Bladder microvascular endothelial cell (primary cell): ENCODE measurements around the gene USP17L10. TPM values are rescaled to one million over a fixed set of nuclear protein-coding genes. Genes with fewer than 3 reads are reported as not detected.

Experiments used
- total RNA-seq: library from RNA; depleted of rRNA; stranded (reverse); fragments of >200 nt; gene quantifications from 2 replicates; pipeline ENCODE4 v1.2.3, GENCODE V29; 2014

Gene USP17L10, protein sequence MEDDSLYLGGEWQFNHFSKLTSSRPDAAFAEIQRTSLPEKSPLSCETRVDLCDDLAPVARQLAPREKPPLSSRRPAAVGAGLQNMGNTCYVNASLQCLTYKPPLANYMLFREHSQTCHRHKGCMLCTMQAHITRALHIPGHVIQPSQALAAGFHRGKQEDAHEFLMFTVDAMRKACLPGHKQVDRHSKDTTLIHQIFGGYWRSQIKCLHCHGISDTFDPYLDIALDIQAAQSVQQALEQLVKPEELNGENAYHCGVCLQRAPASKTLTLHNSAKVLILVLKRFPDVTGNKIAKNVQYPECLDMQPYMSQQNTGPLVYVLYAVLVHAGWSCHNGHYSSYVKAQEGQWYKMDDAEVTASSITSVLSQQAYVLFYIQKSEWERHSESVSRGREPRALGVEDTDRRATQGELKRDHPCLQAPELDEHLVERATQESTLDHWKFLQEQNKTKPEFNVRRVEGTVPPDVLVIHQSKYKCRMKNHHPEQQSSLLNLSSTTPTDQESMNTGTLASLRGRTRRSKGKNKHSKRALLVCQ
- not detected in 2 replicates for total RNA-seq

DNA sequence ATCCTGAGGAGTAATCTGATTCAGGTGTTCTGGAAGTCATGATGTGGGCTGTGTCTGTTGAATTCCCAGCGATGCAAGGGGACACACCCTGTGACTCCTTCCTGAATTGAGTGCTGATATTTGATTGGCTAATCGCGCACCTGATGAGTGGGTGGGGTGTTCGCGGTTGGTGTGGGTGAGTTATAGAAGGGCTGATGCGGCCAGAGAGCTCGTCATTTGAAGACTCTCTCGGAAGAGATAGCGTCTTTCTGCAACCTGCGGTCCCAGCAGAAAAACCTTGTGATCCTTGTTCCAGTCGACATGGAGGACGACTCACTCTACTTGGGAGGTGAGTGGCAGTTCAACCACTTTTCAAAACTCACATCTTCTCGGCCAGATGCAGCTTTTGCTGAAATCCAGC lies at the start of gene USP17L10:
Gene USP17L10 (plus strand): TSS at position 301 of the 400 bp plus-strand sequence. CDS start 0 bp downstream, at position 301.

DNA sequence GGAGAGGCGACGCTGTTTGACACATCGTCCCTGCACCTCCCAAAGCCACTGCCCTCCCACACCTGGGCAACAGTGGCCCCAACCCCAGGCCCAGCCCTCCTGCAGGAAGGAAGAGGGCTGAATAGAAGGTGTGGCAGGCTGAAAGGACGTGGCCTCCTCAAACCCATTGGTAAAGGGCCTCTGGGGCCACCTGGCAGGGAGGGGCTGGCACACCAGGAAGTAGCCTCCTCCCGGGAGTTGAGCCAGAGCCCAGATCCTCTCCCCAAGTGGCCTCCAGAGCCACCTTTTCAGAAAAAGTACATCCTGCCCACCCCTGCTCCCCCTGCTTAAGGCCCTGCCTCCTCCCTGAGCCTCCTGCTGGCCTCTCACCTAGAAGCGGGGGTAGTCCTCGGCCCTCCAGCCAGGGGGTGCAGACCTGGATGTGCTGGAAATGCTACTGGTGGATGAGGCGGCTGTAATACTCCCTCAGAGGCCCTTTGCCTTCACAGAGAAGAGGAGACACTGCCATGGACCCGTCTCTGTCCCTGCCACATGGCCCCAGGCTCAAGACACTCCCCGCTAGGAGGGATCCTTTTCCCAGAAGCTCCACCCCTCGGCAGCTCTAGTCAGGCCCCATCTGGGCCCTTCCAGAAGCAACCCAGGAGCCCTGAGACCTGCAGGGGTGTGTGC lies 40.5 kb upstream of the USP17L10 start, which contains the start of gene FAM90A26:
Gene FAM90A26 (plus strand): TSS at position 619 of the 669 bp plus-strand sequence. CDS start 2,764 bp downstream, outside the sequence.

DNA sequence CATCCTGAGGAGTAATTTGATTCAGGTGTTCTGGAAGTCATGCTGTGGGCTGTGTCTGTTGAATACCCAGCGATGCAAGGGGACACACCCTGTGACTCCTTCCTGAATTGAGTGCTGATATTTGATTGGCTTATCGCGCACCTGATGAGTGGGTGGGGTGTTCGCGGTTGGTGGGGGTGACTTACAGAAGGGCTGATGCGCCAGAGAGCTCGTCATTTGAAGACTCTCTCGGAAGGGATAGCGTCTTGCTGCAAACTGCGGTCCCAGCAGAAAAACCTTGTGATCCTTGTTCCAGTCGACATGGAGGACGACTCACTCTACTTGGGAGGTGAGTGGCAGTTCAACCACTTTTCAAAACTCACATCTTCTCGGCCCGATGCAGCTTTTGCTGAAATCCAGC lies 4.6 kb downstream of the USP17L10 start, which contains the start of gene USP17L11:
Gene USP17L11 (plus strand): TSS at position 301 of the 400 bp plus-strand sequence. CDS start 0 bp downstream, at position 301.

DNA sequence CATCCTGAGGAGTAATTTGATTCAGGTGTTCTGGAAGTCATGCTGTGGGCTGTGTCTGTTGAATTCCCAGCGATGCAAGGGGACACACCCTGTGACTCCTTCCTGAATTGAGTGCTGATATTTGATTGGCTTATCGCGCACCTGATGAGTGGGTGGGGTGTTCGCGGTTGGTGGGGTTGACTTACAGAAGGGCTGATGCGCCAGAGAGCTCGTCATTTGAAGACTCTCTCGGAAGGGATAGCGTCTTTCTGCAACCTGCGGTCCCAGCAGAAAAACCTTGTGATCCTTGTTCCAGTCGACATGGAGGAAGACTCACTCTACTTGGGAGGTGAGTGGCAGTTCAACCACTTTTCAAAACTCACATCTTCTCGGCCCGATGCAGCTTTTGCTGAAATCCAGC lies 9.4 kb downstream of the USP17L10 start, which contains the start of gene USP17L12:
Gene USP17L12 (plus strand): TSS at position 301 of the 400 bp plus-strand sequence. CDS start 0 bp downstream, at position 301.

DNA sequence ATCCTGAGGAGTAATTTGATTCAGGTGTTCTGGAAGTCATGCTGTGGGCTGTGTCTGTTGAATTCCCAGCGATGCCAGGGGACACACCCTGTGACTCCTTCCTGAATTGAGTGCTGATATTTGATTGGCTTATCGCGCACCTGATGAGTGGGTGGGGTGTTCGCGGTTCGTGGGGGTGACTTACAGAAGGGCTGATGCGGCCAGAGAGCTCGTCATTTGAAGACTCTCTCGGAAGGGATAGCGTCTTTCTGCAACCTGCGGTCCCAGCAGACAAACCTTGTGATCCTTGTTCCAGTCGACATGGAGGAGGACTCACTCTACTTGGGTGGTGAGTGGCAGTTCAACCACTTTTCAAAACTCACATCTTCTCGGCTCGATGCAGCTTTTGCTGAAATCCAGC lies 14.1 kb downstream of the USP17L10 start, which contains the start of gene USP17L13:
Gene USP17L13 (plus strand): TSS at position 301 of the 400 bp plus-strand sequence. CDS start 0 bp downstream, at position 301.

DNA sequence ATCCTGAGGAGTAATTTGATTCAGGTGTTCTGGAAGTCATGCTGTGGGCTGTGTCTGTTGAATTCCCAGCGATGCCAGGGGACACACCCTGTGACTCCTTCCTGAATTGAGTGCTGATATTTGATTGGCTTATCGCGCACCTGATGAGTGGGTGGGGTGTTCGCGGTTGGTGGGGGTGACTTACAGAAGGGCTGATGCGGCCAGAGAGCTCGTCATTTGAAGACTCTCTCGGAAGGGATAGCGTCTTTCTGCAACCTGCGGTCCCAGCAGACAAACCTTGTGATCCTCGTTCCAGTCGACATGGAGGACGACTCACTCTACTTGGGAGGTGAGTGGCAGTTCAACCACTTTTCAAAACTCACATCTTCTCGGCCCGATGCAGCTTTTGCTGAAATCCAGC lies 23.6 kb downstream of the USP17L10 start, which contains the start of gene USP17L15:
Gene USP17L15 (plus strand): TSS at position 301 of the 400 bp plus-strand sequence. CDS start 0 bp downstream, at position 301.

DNA sequence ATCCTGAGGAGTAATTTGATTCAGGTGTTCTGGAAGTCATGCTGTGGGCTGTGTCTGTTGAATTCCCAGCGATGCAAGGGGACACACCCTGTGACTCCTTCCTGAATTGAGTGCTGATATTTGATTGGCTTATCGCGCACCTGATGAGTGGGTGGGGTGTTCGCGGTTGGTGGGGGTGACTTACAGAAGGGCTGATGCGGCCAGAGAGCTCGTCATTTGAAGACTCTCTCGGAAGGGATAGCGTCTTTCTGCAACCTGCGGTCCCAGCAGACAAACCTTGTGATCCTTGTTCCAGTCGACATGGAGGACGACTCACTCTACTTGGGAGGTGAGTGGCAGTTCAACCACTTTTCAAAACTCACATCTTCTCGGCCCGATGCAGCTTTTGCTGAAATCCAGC lies 33.1 kb downstream of the USP17L10 start, which contains the start of gene USP17L17:
Gene USP17L17 (plus strand): TSS at position 301 of the 400 bp plus-strand sequence. CDS start 0 bp downstream, at position 301.

DNA sequence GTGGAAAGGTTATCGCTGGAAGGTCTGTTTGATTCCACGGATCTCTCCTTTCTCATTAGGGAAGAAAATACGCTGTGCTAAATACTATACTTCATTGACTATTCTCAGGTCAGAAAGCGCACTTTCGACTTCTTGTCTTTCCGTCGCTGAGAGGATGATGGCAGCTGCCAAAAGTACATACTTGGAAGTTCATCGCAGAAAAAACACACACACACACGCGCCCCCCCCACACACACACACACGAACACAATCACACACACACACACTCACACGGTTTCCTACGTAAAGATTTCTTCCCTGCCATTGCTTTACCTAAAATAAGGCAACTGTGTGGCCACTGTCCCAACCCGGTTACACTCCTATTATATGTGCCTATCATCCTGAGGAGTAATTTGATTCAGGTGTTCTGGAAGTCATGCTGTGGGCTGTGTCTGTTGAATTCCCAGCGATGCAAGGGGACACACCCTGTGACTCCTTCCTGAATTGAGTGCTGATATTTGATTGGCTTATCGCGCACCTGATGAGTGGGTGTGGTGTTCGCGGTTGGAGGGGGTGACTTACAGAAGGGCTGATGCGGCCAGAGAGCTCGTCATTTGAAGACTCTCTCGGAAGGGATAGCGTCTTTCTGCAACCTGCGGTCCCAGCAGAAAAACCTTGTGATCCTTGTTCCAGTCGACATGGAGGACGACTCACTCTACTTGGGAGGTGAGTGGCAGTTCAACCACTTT lies 37.7 kb downstream of the USP17L10 start, which contains the start of gene USP17L18:
Gene USP17L18 (plus strand): TSS at position 678 of the 728 bp plus-strand sequence. CDS start 0 bp downstream, at position 678.

DNA sequence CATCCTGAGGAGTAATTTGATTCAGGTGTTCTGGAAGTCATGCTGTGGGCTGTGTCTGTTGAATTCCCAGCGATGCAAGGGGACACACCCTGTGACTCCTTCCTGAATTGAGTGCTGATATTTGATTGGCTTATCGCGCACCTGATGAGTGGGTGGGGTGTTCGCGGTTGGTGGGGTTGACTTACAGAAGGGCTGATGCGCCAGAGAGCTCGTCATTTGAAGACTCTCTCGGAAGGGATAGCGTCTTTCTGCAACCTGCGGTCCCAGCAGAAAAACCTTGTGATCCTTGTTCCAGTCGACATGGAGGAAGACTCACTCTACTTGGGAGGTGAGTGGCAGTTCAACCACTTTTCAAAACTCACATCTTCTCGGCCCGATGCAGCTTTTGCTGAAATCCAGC lies 42.6 kb downstream of the USP17L10 start, which contains the start of gene USP17L19:
Gene USP17L19 (plus strand): TSS at position 301 of the 400 bp plus-strand sequence. CDS start 0 bp downstream, at position 301.

DNA sequence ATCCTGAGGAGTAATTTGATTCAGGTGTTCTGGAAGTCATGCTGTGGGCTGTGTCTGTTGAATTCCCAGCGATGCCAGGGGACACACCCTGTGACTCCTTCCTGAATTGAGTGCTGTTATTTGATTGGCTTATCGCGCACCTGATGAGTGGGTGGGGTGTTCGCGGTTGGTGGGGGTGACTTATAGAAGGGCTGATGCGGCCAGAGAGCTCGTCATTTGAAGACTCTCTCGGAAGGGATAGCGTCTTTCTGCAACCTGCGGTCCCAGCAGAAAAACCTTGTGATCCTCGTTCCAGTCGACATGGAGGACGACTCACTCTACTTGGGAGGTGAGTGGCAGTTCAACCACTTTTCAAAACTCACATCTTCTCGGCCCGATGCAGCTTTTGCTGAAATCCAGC lies 47.4 kb downstream of the USP17L10 start, which contains the start of gene USP17L20:
Gene USP17L20 (plus strand): TSS at position 301 of the 400 bp plus-strand sequence. CDS start 0 bp downstream, at position 301.

Other genes starting within 250 kb of the USP17L10 start
- not detected in 2 replicates for gene FAM90A26, start 40.2 kb upstream of the USP17L10 start, total RNA-seq
- not detected in 2 replicates for gene USP17L11, start 4.7 kb downstream of the USP17L10 start, total RNA-seq
- not detected in 2 replicates for gene USP17L12, start 9.5 kb downstream of the USP17L10 start, total RNA-seq
- not detected in 2 replicates for gene USP17L13, start 14.2 kb downstream of the USP17L10 start, total RNA-seq
- gene USP17L15, start 23.7 kb downstream of the USP17L10 start, total RNA-seq, result not detected in 2 replicates
- gene USP17L17, start 33.2 kb downstream of the USP17L10 start, total RNA-seq, result not detected in 2 replicates
- gene USP17L18, start 38.0 kb downstream of the USP17L10 start, total RNA-seq, result not detected in 2 replicates
- gene USP17L19, start 42.7 kb downstream of the USP17L10 start, total RNA-seq, result not detected in 2 replicates
- not detected in 2 replicates for gene USP17L20, start 47.5 kb downstream of the USP17L10 start, total RNA-seq
- gene USP17L21, start 52.2 kb downstream of the USP17L10 start, total RNA-seq, result not detected in 2 replicates
- not detected in 2 replicates for gene USP17L22, start 57.0 kb downstream of the USP17L10 start, total RNA-seq
- not detected in 2 replicates for gene USP17L24, start 114.5 kb downstream of the USP17L10 start, total RNA-seq
- not detected in 2 replicates for gene USP17L25, start 119.3 kb downstream of the USP17L10 start, total RNA-seq
- not detected in 2 replicates for gene USP17L26, start 124.0 kb downstream of the USP17L10 start, total RNA-seq
- gene USP17L5, start 128.7 kb downstream of the USP17L10 start, total RNA-seq, result not detected in 2 replicates
- not detected in 2 replicates for gene USP17L27, start 133.5 kb downstream of the USP17L10 start, total RNA-seq
- not detected in 2 replicates for gene USP17L28, start 138.2 kb downstream of the USP17L10 start, total RNA-seq
- gene USP17L29, start 143.0 kb downstream of the USP17L10 start, total RNA-seq, result not detected in 2 replicates
- gene USP17L30, start 152.5 kb downstream of the USP17L10 start, total RNA-seq, result not detected in 2 replicates
- gene DEFB131A, start 233.8 kb downstream of the USP17L10 start, total RNA-seq, result not detected in 2 replicates